ENCODE data around the gene EZH1.

The EZH1 gene

GRCh38 chr17:42704490-42704836 is 40.4 kb downstream of the EZH1 start:
- H3K36me3 ChIP-seq (ENCODE audit: control insufficient read depth, insufficient read depth, low read length, severe bottlenecking): peaks cover 91% of the 10 kb centered on the region
- H3K4me3 ChIP-seq (ENCODE audit: low read length): no peak overlapping the region
- DNase-seq (ENCODE audit: low read depth): no peak
- no peak overlapping the region for H3K9ac ChIP-seq (ENCODE audit: low read length)
- peaks cover under 1% of the 10 kb centered on the region for H3K4me1 ChIP-seq (ENCODE audit: control insufficient read depth, insufficient read depth, low read length)
- no peaks in the 10 kb centered on the region for H3K27me3 ChIP-seq (replicated peaks; ENCODE audit: control insufficient read depth, insufficient read depth, low read length)
- H3K9me3 ChIP-seq (ENCODE audit: control insufficient read depth, low read length): no peaks in the 10 kb centered on the region

- Histone ChIP-seq H3K4me1 (ENCODE audit: control insufficient read depth, insufficient read depth, low read length) (peaks cover 8% of the 10 kb centered on the region), H3K9me3 (ENCODE audit: control insufficient read depth, low read length) (no peaks in the 10 kb centered on the region), H3K9ac (ENCODE audit: low read length) (no peak overlapping the region), H3K4me3 (ENCODE audit: low read length) (no peak overlapping the region), H3K27me3 (replicated peaks; ENCODE audit: control insufficient read depth, insufficient read depth, low read length) (no peaks in the 10 kb centered on the region), H3K36me3 (ENCODE audit: control insufficient read depth, insufficient read depth, low read length, severe bottlenecking) (peaks cover 74% of the 10 kb centered on the region)
- no peak for DNase-seq (ENCODE audit: low read depth)
These were observed 42.4 kb downstream of the EZH1 start for GRCh38 chr17:42702446-42702845.

- Histone ChIP-seq H3K9ac (ENCODE audit: low read length) (no peak overlapping the region), H3K4me1 (ENCODE audit: control insufficient read depth, insufficient read depth, low read length) (peaks cover 8% of the 10 kb centered on the region), H3K27me3 (replicated peaks; ENCODE audit: control insufficient read depth, insufficient read depth, low read length) (no peaks in the 10 kb centered on the region), H3K36me3 (ENCODE audit: control insufficient read depth, insufficient read depth, low read length, severe bottlenecking) (peaks cover 66% of the 10 kb centered on the region), H3K4me3 (ENCODE audit: low read length) (no peak overlapping the region), H3K9me3 (ENCODE audit: control insufficient read depth, low read length) (no peaks in the 10 kb centered on the region)
- DNase-seq (ENCODE audit: low read depth): no peak
These were observed 44.1 kb downstream of the EZH1 start for GRCh38 chr17:42700586-42701289.

- H3K36me3 ChIP-seq (ENCODE audit: control insufficient read depth, insufficient read depth, low read length, severe bottlenecking): peaks cover 66% of the 10 kb centered on the region
- no peak overlapping the region for H3K4me3 ChIP-seq (ENCODE audit: low read length)
- peaks cover 8% of the 10 kb centered on the region for H3K4me1 ChIP-seq (ENCODE audit: control insufficient read depth, insufficient read depth, low read length)
- H3K9ac ChIP-seq (ENCODE audit: low read length): peak overlapping the region; percentile 41
- H3K27me3 ChIP-seq (replicated peaks; ENCODE audit: control insufficient read depth, insufficient read depth, low read length): no peaks in the 10 kb centered on the region
- DNase-seq (ENCODE audit: low read depth): no peak
- H3K9me3 ChIP-seq (ENCODE audit: control insufficient read depth, low read length): no peaks in the 10 kb centered on the region
These were observed 45.5 kb downstream of the EZH1 start for GRCh38 chr17:42699415-42699740.

- H3K4me1 ChIP-seq (ENCODE audit: control insufficient read depth, insufficient read depth, low read length): peaks cover 8% of the 10 kb centered on the region
- peak overlapping the region; percentile 21 for H3K4me3 ChIP-seq (ENCODE audit: low read length)
- peak overlapping the region; percentile 41 for H3K9ac ChIP-seq (ENCODE audit: low read length)
- DNase-seq (ENCODE audit: low read depth): peak; percentile 67
- H3K36me3 ChIP-seq (ENCODE audit: control insufficient read depth, insufficient read depth, low read length, severe bottlenecking): peaks cover 62% of the 10 kb centered on the region
- no peaks in the 10 kb centered on the region for H3K27me3 ChIP-seq (replicated peaks; ENCODE audit: control insufficient read depth, insufficient read depth, low read length)
- H3K9me3 ChIP-seq (ENCODE audit: control insufficient read depth, low read length): no peaks in the 10 kb centered on the region
These were observed 46.0 kb downstream of the EZH1 start for GRCh38 chr17:42698736-42699414.

- H3K4me3 ChIP-seq (ENCODE audit: low read length): no peak overlapping the region
- H3K27me3 ChIP-seq (replicated peaks; ENCODE audit: control insufficient read depth, insufficient read depth, low read length): no peaks in the 10 kb centered on the region
- H3K9me3 ChIP-seq (ENCODE audit: control insufficient read depth, low read length): no peaks in the 10 kb centered on the region
- peaks cover 8% of the 10 kb centered on the region for H3K4me1 ChIP-seq (ENCODE audit: control insufficient read depth, insufficient read depth, low read length)
- no peak for DNase-seq (ENCODE audit: low read depth)
- no peak overlapping the region for H3K9ac ChIP-seq (ENCODE audit: low read length)
- peaks cover 52% of the 10 kb centered on the region for H3K36me3 ChIP-seq (ENCODE audit: control insufficient read depth, insufficient read depth, low read length, severe bottlenecking)
These were observed 47.6 kb downstream of the EZH1 start for GRCh38 chr17:42697108-42697811.

- Histone ChIP-seq H3K27me3 (replicated peaks; ENCODE audit: control insufficient read depth, insufficient read depth, low read length) (no peaks in the 10 kb centered on the region), H3K9me3 (ENCODE audit: control insufficient read depth, low read length) (no peaks in the 10 kb centered on the region), H3K9ac (ENCODE audit: low read length) (no peak overlapping the region), H3K4me1 (ENCODE audit: control insufficient read depth, insufficient read depth, low read length) (peaks cover 8% of the 10 kb centered on the region), H3K36me3 (ENCODE audit: control insufficient read depth, insufficient read depth, low read length, severe bottlenecking) (peaks cover 36% of the 10 kb centered on the region), H3K4me3 (ENCODE audit: low read length) (no peak overlapping the region)
- DNase-seq (ENCODE audit: low read depth): no peak
These were observed 49.3 kb downstream of the EZH1 start for GRCh38 chr17:42695500-42695899.

GRCh38 chr17:42694524-42694923 is 50.3 kb downstream of the EZH1 start:
- H3K9ac ChIP-seq (ENCODE audit: low read length): no peak overlapping the region
- H3K9me3 ChIP-seq (ENCODE audit: control insufficient read depth, low read length): no peaks in the 10 kb centered on the region
- no peak overlapping the region for H3K4me3 ChIP-seq (ENCODE audit: low read length)
- DNase-seq (ENCODE audit: low read depth): no peak
- peaks cover 8% of the 10 kb centered on the region for H3K4me1 ChIP-seq (ENCODE audit: control insufficient read depth, insufficient read depth, low read length)
- H3K36me3 ChIP-seq (ENCODE audit: control insufficient read depth, insufficient read depth, low read length, severe bottlenecking): peaks cover 32% of the 10 kb centered on the region
- no peaks in the 10 kb centered on the region for H3K27me3 ChIP-seq (replicated peaks; ENCODE audit: control insufficient read depth, insufficient read depth, low read length)

- no peak overlapping the region for H3K4me3 ChIP-seq (ENCODE audit: low read length)
- no peak for DNase-seq (ENCODE audit: low read depth)
- no peaks in the 10 kb centered on the region for H3K4me1 ChIP-seq (ENCODE audit: control insufficient read depth, insufficient read depth, low read length)
- no peaks in the 10 kb centered on the region for H3K27me3 ChIP-seq (replicated peaks; ENCODE audit: control insufficient read depth, insufficient read depth, low read length)
- no peak overlapping the region for H3K9ac ChIP-seq (ENCODE audit: low read length)
- peaks cover 31% of the 10 kb centered on the region for H3K36me3 ChIP-seq (ENCODE audit: control insufficient read depth, insufficient read depth, low read length, severe bottlenecking)
- H3K9me3 ChIP-seq (ENCODE audit: control insufficient read depth, low read length): no peaks in the 10 kb centered on the region
These were observed 52.4 kb downstream of the EZH1 start for GRCh38 chr17:42692489-42692888.

- Histone ChIP-seq H3K4me1 (ENCODE audit: control insufficient read depth, insufficient read depth, low read length) (no peaks in the 10 kb centered on the region), H3K9me3 (ENCODE audit: control insufficient read depth, low read length) (no peaks in the 10 kb centered on the region), H3K4me3 (ENCODE audit: low read length) (no peak overlapping the region), H3K27me3 (replicated peaks; ENCODE audit: control insufficient read depth, insufficient read depth, low read length) (no peaks in the 10 kb centered on the region), H3K9ac (ENCODE audit: low read length) (no peak overlapping the region), H3K36me3 (ENCODE audit: control insufficient read depth, insufficient read depth, low read length, severe bottlenecking) (peaks cover 31% of the 10 kb centered on the region)
- DNase-seq (ENCODE audit: low read depth): no peak
These were observed 53.8 kb downstream of the EZH1 start for GRCh38 chr17:42691021-42691545.

GRCh38 chr17:42690596-42690995 is 54.2 kb downstream of the EZH1 start:
- DNase-seq (ENCODE audit: low read depth): no peak
- Histone ChIP-seq H3K36me3 (ENCODE audit: control insufficient read depth, insufficient read depth, low read length, severe bottlenecking) (peaks cover 27% of the 10 kb centered on the region), H3K9ac (ENCODE audit: low read length) (no peak overlapping the region), H3K4me3 (ENCODE audit: low read length) (no peak overlapping the region), H3K9me3 (ENCODE audit: control insufficient read depth, low read length) (no peaks in the 10 kb centered on the region), H3K27me3 (replicated peaks; ENCODE audit: control insufficient read depth, insufficient read depth, low read length) (no peaks in the 10 kb centered on the region), H3K4me1 (ENCODE audit: control insufficient read depth, insufficient read depth, low read length) (no peaks in the 10 kb centered on the region)

All from adipocyte (in vitro differentiated cells).